Gastroesophageal sphincter (tissue), 3 donors: Measurements from ENCODE around the gene DLGAP4.

Source experiments
- CTCF ChIP-seq, 4 experiments: fragments of 200-600 bp in 2 of 4; fragments of 450-650 bp in 2 of 4; sonication (generic) in 1 of 4; IDR thresholded peaks; one replicate each; pipeline ENCODE4 v1.5.1; 2017 to 2019; ENCODE audit warnings: antibody characterized with exemption in 4 of 4, mild to moderate bottlenecking in 2 of 4, moderate library complexity in 2 of 4
- EP300 ChIP-seq: sonication (generic); formaldehyde crosslinking; IDR thresholded peaks from one replicate; pipeline ENCODE4 v1.6.1; 2017; ENCODE audit warnings: antibody characterized with exemption, mild to moderate bottlenecking
- POLR2A ChIP-seq, 2 donors: fragments of 450-650 bp; IDR thresholded peaks; one replicate each; pipeline ENCODE4 v1.6.1; 2017; ENCODE audit warnings: antibody characterized with exemption in 2 of 2, mild to moderate bottlenecking in 2 of 2, moderate library complexity in 1 of 2
- POLR2AphosphoS5 ChIP-seq: sonication (generic); formaldehyde crosslinking; IDR thresholded peaks from one replicate; pipeline ENCODE4 v1.6.1; 2017; ENCODE audit warnings: antibody characterized with exemption

DNA sequence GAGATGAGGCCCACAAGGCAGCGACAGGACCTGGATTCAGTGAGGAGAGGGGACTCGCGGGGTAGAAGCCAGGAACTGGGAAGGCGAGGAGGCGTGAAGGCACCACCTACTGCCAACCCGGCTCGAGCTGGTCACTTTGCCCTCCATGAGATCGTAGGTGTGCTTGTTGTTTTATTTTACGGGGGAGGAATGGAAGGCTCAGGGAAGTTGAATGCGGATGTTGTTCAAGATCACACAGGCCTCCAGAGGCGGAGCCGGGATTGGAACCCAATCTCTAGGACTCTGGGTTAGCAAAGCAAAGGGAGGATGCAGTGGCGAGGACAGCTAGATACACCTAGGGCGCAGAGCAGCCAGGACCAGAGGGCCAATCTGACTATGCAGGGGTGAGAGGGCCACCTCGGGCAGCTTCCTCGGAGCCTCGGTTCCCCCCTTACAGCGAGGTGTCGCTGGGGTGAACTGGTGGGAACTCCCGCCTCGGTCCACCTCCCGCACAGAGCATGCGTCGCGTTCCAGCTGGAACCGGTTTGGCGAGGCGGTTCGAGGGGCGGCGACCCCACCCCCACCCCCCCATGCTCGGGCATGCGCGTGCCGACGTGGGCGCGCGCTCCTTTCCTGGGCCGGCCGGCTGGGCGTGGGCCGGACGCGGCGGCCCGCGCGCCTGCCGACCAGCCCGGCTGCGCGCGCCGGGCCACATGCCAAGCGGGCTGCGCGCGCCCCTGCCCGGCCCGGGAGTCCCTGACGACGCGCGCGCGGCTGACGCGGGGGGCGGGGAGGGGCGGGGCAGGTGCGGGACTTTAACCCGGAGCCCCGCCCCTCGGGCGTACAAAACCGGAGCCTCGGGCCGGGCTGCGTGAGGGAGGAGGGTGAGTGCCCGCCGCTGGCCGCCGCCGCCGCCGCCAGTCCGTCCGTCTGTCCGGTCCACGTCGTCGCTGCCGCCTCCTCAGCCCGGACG, 154.8 kb downstream of the DLGAP4 start:
- TF ChIP-seq POLR2A (IDR thresholded peaks at IDR 0.05) (peak; percentile 92 to 94), POLR2AphosphoS5 (peak; percentile 81), CTCF (IDR thresholded peaks at IDR 0.05) (peak in 1 of 4 experiments; percentile 50), EP300 (no peak)
